ENCODE measurements around the gene PASD1. TPM values are rescaled to one million over a fixed set of nuclear protein-coding genes. Genes with fewer than 3 reads are reported as not detected.

PASD1 gene
- polyA plus RNA-seq, 5 donors, result 0.06 to 0.16 (median 0.09) TPM

Other genes starting within 250 kb of the PASD1 start
- 10 to 100 TPM; 16.9 to 22.3 (median 19.7) TPM for gene VMA21, start 166.5 kb upstream of the PASD1 start, polyA plus RNA-seq (ENCODE audit: insufficient read depth in 1 of 5, insufficient read length in 5 of 5, low replicate concordance in 1 of 5)
- 10 to 100 TPM in 4 of 5 donors, 1 to 10 TPM in 1; 8.2 to 14.4 (median 13.0) TPM for gene PRRG3, start 131.8 kb downstream of the PASD1 start, polyA plus RNA-seq (ENCODE audit: insufficient read depth in 1 of 5, insufficient read length in 5 of 5, low replicate concordance in 1 of 5)
- under 1 TPM; 0.16 to 0.41 (median 0.27) TPM for gene FATE1, start 152.4 kb downstream of the PASD1 start, polyA plus RNA-seq (ENCODE audit: insufficient read depth in 1 of 5, insufficient read length in 5 of 5, low replicate concordance in 1 of 5)
- gene CNGA2, start 171.1 kb downstream of the PASD1 start, polyA plus RNA-seq (ENCODE audit: insufficient read depth in 1 of 5, insufficient read length in 5 of 5, low replicate concordance in 1 of 5), result not detected

All from right lung (tissue), 5 donors.